Trophoblast cell (in vitro differentiated cells and primary cell): Measurements from ENCODE around the gene HDAC11.

Experiments
- DNase-seq, 2 donors: peaks; one replicate each; pipeline ENCODE4 v3.0.0-alpha.2; 2016
- H2AFZ ChIP-seq: 2 replicates; pipeline ENCODE4 v1.6.1; 2013; ENCODE audit warnings: low read length, moderate library complexity, mild to moderate bottlenecking; ENCODE audit not compliant: insufficient read depth, poor library complexity
- H2AK5ac ChIP-seq: 2 replicates; pipeline ENCODE4 v1.6.1; 2013; ENCODE audit warnings: mild to moderate bottlenecking, low read length
- H2BK120ac ChIP-seq: 2 replicates; pipeline ENCODE4 v1.6.1; 2013; ENCODE audit warnings: low read length, mild to moderate bottlenecking, moderate library complexity; ENCODE audit not compliant: insufficient read depth, poor library complexity
- H2BK12ac ChIP-seq: 2 replicates; pipeline ENCODE4 v1.6.1; 2013; ENCODE audit warnings: mild to moderate bottlenecking, low read length, moderate library complexity
- H2BK5ac ChIP-seq: 2 replicates; pipeline ENCODE4 v1.6.1; 2013; ENCODE audit warnings: low read length, low read depth, moderate library complexity, mild to moderate bottlenecking; ENCODE audit not compliant: poor library complexity
- H3K14ac ChIP-seq: 2 replicates; pipeline ENCODE4 v1.6.1; 2013; ENCODE audit warnings: mild to moderate bottlenecking, low read length
- H3K18ac ChIP-seq: 2 replicates; pipeline ENCODE4 v1.6.1; 2013; ENCODE audit warnings: mild to moderate bottlenecking, low read length
- H3K23ac ChIP-seq: 2 replicates; pipeline ENCODE4 v1.6.1; 2013; ENCODE audit warnings: low read length
- H3K27ac ChIP-seq: 2 replicates; pipeline ENCODE4 v1.5.1; 2013; ENCODE audit warnings: low read depth, mild to moderate bottlenecking, inconsistent platforms, low read length, moderate library complexity
- H3K27me3 ChIP-seq: 2 replicates; pipeline ENCODE4 v1.6.1; 2013; ENCODE audit warnings: inconsistent platforms, mild to moderate bottlenecking, low read length, moderate library complexity; ENCODE audit not compliant: insufficient read depth
- H3K36me3 ChIP-seq, 2 experiments: 1 replicate in 1 of 2; 2 replicates in 1 of 2; pipeline ENCODE4 v1.6.1; 2013; ENCODE audit warnings: low read length in 2 of 2, mild to moderate bottlenecking in 2 of 2, moderate library complexity in 1 of 2; ENCODE audit not compliant: insufficient read depth in 2 of 2, control insufficient read depth in 1 of 2
- H3K4ac ChIP-seq: 2 replicates; pipeline ENCODE4 v1.6.1; 2013; ENCODE audit warnings: low read depth, mild to moderate bottlenecking, low read length, moderate library complexity
- H3K4me1 ChIP-seq, 2 experiments: 1 replicate in 1 of 2; 2 replicates in 1 of 2; pipeline ENCODE4 v1.6.1; 2013; ENCODE audit warnings: low read length in 2 of 2, mild to moderate bottlenecking in 2 of 2, moderate library complexity in 1 of 2; ENCODE audit not compliant: insufficient read depth in 2 of 2, control insufficient read depth in 1 of 2
- H3K4me2 ChIP-seq: 2 replicates; pipeline ENCODE4 v1.6.1; 2013; ENCODE audit warnings: inconsistent platforms, mild to moderate bottlenecking, low read length, moderate library complexity
- H3K4me3 ChIP-seq: 2 replicates; pipeline ENCODE4 v1.5.1; 2013; ENCODE audit warnings: mild to moderate bottlenecking, low read depth, low read length, inconsistent platforms
- H3K79me1 ChIP-seq: one replicate; pipeline ENCODE4 v1.6.1; 2013; ENCODE audit warnings: low read length
- H3K79me2 ChIP-seq: 2 replicates; pipeline ENCODE4 v1.6.1; 2013; ENCODE audit warnings: low read length, mild to moderate bottlenecking; ENCODE audit not compliant: control insufficient read depth, insufficient read depth, poor library complexity
- H3K9ac ChIP-seq: 2 replicates; pipeline ENCODE4 v1.6.1; 2013; ENCODE audit warnings: mild to moderate bottlenecking, low read length
- H3K9me3 ChIP-seq: 2 replicates; pipeline ENCODE4 v1.6.1; 2013; ENCODE audit warnings: low read depth, mild to moderate bottlenecking, control low read depth, inconsistent platforms, low read length; ENCODE audit not compliant: insufficient read depth
- H4K12ac ChIP-seq: 2 replicates; pipeline ENCODE4 v1.6.1; 2013; ENCODE audit warnings: low read depth, mild to moderate bottlenecking, low read length, moderate library complexity
- H4K8ac ChIP-seq: 2 replicates; pipeline ENCODE4 v1.6.1; 2013; ENCODE audit warnings: low read depth, mild to moderate bottlenecking, low read length, moderate library complexity
- H4K91ac ChIP-seq: one replicate; pipeline ENCODE4 v1.6.1; 2013; ENCODE audit warnings: low read depth, mild to moderate bottlenecking, low read length, moderate library complexity
- WGBS: extraction: QIAGEN DNeasy Blood & Tissue Kit; methylation state at CpG from one replicate; pipeline ENCODE4 v1.1.7; 2013; ENCODE audit warnings: missing lambda C conversion rate; ENCODE audit not compliant: insufficient read length, insufficient coverage; ENCODE audit errors: extremely low coverage; 5-methylcytosine and 5-hydroxymethylcytosine counted together

The HDAC11 gene

DNA sequence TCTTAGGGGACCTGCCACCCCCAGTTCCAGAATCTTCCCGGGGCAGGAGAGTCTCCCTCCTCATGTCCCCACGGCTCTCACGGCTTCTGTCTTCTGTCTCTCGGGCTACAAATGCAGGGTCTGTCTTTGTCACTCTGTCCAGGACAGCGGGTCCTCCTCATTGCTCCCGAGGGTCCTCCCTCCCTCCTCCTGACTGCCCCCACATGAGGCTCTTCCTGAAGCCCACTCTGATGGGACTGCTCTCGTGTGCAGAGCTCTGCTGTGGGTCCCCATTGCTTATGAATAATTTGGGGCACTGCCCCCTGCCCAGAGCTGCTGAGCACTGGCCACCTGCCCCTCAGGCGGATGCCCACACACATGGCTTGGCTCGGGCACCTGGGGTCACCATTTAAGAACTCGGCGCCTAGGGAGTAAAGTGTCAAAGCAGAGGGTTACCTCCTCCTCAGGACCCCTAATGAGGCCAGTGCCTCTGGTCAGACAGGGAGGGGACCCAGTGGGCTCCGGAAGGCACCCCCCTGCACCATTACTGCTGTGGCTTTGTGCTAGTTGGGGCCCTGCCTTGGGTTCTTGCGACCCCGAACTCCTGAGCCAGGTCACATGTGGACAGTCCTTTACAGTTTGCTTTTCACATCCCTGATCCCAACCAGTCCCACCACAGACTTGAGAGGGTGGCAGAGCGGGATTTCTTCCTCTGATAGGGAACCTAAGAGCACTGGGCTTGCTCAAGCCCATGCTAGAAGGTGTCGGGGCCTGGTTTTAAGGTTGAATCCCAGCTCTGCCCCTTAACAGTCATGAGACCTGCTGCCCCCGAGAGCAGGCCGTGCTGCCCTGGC, 22.1 kb downstream of the HDAC11 start:
- Histone ChIP-seq H2AK5ac (no peak overlapping the region), H3K79me2 (no peaks in the 10 kb centered on the region), H3K4me2 (no peak overlapping the region), H2BK12ac (no peak overlapping the region), H3K4ac (no peak overlapping the region), H3K4me3 (no peak overlapping the region), H3K27ac (no peak overlapping the region), H2BK5ac (no peak overlapping the region), H2BK120ac (no peak overlapping the region), H2AFZ (no peak overlapping the region), H3K36me3 (peaks cover 0 to 2% of the 10 kb centered on the region in 2 experiments), H4K91ac (no peak overlapping the region), H3K4me1 (peaks cover 0 to 3% of the 10 kb centered on the region in 2 experiments), H3K9me3 (no peaks in the 10 kb centered on the region), H3K9ac (no peak overlapping the region), H3K27me3 (no peaks in the 10 kb centered on the region), H4K12ac (no peak overlapping the region), H4K8ac (no peak overlapping the region), H3K23ac (no peak overlapping the region), H3K14ac (no peak overlapping the region), H3K18ac (no peak overlapping the region), H3K79me1 (peaks cover 2% of the 10 kb centered on the region)
- DNase-seq: no peak
- WGBS: no CpG with 5 or more reads among the region's 18 CpGs

DNA sequence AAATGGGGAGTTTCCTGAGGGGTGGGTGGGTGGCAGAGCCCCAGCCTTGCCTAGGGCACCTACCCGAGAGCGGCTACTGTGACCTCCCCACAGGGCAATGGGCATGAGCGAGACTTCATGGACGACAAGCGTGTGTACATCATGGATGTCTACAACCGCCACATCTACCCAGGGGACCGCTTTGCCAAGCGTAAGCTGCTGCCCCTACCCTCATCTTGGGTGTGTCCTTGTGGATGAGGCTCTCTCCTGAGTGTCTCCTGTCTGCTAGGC, 22.6 kb downstream of the HDAC11 start:
- Histone ChIP-seq H3K23ac (no peak overlapping the region), H3K27me3 (no peaks in the 10 kb centered on the region), H3K4me1 (peaks cover 0 to 3% of the 10 kb centered on the region in 2 experiments), H3K9me3 (no peaks in the 10 kb centered on the region), H3K27ac (no peak overlapping the region), H2BK12ac (no peak overlapping the region), H4K91ac (no peak overlapping the region), H3K4ac (no peak overlapping the region), H2AK5ac (no peak overlapping the region), H4K12ac (no peak overlapping the region), H2BK5ac (no peak overlapping the region), H3K79me1 (peaks cover 2% of the 10 kb centered on the region), H3K79me2 (no peaks in the 10 kb centered on the region), H3K36me3 (peaks cover 0 to 2% of the 10 kb centered on the region in 2 experiments), H3K4me2 (no peak overlapping the region), H2AFZ (no peak overlapping the region), H3K18ac (no peak overlapping the region), H2BK120ac (no peak overlapping the region), H3K9ac (no peak overlapping the region), H3K4me3 (no peak overlapping the region), H3K14ac (no peak overlapping the region), H4K8ac (no peak overlapping the region)
- DNase-seq: no peak
- no CpG with 5 or more reads among the region's 8 CpGs for WGBS

DNA sequence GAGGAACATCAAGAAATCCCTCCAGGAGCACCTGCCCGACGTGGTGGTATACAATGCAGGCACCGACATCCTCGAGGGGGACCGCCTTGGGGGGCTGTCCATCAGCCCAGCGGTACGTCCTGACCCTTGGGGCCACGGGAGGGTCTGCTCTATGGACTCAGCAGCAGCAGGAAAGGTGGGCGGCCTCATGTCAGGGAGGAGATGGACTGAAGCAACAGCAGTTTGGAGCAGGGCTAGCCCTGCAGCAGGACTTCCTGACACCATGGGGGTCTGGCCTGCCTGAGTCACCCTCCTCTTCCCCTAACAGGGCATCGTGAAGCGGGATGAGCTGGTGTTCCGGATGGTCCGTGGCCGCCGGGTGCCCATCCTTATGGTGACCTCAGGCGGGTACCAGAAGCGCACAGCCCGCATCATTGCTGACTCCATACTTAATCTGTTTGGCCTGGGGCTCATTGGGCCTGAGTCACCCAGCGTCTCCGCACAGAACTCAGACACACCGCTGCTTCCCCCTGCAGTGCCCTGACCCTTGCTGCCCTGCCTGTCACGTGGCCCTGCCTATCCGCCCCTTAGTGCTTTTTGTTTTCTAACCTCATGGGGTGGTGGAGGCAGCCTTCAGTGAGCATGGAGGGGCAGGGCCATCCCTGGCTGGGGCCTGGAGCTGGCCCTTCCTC, 24.2 kb downstream of the HDAC11 start:
- no peak overlapping the region for H2AFZ ChIP-seq
- no peak overlapping the region for H3K23ac ChIP-seq
- H2BK12ac ChIP-seq: no peak overlapping the region
- H3K4me3 ChIP-seq: no peak overlapping the region
- no peak overlapping the region for H2BK5ac ChIP-seq
- H3K79me2 ChIP-seq: no peaks in the 10 kb centered on the region
- peaks cover 0 to 2% of the 10 kb centered on the region in 2 experiments for H3K36me3 ChIP-seq
- no peak overlapping the region for H3K4me2 ChIP-seq
- no CpG with 5 or more reads among the region's 23 CpGs for WGBS
- peaks cover 0 to 3% of the 10 kb centered on the region in 2 experiments for H3K4me1 ChIP-seq
- no peak overlapping the region for H4K8ac ChIP-seq
- H3K18ac ChIP-seq: no peak overlapping the region
- no peak overlapping the region for H3K14ac ChIP-seq
- H3K27ac ChIP-seq: no peak overlapping the region
- H3K9ac ChIP-seq: no peak overlapping the region
- no peaks in the 10 kb centered on the region for H3K27me3 ChIP-seq
- DNase-seq: peak; percentile 97 to 98
- H4K91ac ChIP-seq: no peak overlapping the region
- H4K12ac ChIP-seq: no peak overlapping the region
- no peak overlapping the region for H2AK5ac ChIP-seq
- no peaks in the 10 kb centered on the region for H3K9me3 ChIP-seq
- H3K79me1 ChIP-seq: peaks cover 2% of the 10 kb centered on the region
- no peak overlapping the region for H2BK120ac ChIP-seq
- H3K4ac ChIP-seq: no peak overlapping the region

DNA sequence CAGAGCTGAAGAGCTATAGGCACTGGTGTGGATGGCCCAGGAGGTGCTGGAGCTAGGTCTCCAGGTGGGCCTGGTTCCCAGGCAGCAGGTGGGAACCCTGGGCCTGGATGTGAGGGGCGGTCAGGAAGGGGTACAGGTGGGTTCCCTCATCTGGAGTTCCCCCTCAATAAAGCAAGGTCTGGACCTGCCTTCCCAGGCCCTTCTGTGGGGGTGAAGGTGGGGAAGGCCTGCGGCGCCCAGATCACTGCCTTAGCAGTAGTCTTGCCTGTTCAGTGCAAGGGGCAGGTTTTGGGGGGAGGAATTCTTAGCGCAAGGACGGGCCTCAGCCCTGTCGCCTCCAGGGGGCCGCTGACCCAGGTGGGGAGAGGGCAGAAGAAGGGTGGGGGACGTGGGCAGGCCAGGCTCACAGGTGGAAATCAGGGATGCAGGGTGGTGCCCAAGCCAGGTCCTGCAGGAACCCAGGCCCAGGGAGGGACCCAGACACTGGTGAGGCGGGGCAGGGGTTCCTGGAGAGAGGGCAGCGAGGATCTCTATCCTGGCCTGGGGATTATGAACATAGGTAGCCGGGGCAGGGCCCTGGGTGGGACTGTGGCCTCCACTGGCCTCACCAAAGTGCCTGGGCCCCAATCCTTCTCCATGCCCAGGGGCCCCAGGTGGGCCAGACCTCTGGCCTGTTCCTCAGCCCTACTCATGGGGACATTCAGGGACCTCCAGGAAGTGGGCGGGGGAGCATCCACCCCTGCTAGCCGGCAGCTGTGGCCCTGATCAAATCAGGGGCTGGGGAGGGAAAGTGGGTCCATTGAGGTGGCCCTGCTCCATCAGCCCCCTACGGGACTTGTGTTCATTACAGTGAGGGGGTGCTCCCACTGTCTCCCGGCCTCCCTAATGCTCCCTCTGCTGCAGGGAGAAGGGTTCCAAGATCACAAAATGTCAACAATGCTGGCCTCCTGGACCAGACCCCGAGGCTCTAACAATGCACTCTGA, 25.3 kb downstream of the HDAC11 start:
- no peak overlapping the region for H2BK120ac ChIP-seq
- no peaks in the 10 kb centered on the region for H3K79me2 ChIP-seq
- no peaks in the 10 kb centered on the region for H3K27me3 ChIP-seq
- no peak overlapping the region for H3K4me3 ChIP-seq
- no CpG with 5 or more reads among the region's 16 CpGs for WGBS
- H2AK5ac ChIP-seq: no peak overlapping the region
- H3K4me2 ChIP-seq: no peak overlapping the region
- peaks cover 2% of the 10 kb centered on the region for H3K79me1 ChIP-seq
- no peak overlapping the region for H4K91ac ChIP-seq
- H3K14ac ChIP-seq: no peak overlapping the region
- no peak overlapping the region for H3K9ac ChIP-seq
- no peak overlapping the region for H3K27ac ChIP-seq
- H3K9me3 ChIP-seq: no peaks in the 10 kb centered on the region
- H4K12ac ChIP-seq: no peak overlapping the region
- DNase-seq: no peak
- H3K36me3 ChIP-seq: peaks cover 0 to 2% of the 10 kb centered on the region in 2 experiments
- H2BK5ac ChIP-seq: no peak overlapping the region
- H2AFZ ChIP-seq: no peak overlapping the region
- H4K8ac ChIP-seq: no peak overlapping the region
- no peak overlapping the region for H2BK12ac ChIP-seq
- no peak overlapping the region for H3K23ac ChIP-seq
- H3K4ac ChIP-seq: no peak overlapping the region
- no peak overlapping the region for H3K18ac ChIP-seq
- H3K4me1 ChIP-seq: peaks cover 0 to 7% of the 10 kb centered on the region in 2 experiments
